ENCODE results near the gene GET4.

The GET4 gene

DNA sequence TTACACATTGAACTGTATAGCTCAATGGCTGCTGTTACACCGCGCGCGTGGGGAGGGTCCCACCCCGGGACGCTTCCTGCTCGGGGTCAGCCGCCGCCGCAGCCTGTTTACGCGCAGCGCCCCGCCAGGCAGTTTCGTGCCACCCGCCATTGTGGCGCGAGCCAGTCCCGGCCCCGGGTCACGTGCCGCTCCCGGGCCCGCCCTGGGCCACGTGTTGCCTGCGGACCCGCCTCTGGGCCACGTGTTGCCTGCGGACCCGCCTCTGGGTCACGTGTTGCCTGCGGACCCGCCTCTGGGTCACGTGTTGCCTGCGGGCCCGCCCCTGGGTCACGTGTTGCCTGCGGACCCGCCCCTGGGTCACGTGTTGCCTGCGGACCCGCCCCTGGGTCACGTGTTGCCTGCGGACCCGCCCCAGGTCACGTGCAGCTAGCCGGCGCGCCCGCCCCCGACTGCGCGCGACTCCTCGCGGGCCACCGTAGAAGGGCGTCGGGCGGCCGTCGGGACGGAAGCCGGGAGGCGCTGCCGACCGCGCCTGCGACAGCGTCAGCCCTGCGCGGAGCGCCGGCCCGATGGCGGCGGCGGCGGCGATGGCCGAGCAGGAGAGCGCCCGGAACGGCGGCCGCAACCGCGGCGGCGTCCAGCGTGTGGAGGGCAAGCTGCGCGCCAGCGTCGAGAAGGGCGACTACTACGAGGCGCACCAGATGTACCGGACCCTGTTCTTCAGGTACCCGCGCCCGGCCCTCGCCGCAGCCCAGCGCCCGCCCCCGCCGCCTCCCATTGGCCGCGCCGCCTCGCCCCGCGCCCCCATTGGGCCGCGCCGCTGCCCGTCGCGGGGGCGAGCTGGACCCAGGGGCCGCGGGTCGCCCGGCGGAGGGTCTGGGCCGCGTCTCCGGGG, at the start of gene GET4:
Gene GET4, plus strand, starts transcription at position 478 of the 895 bp plus-strand sequence. Its CDS starts 92 bp downstream, at position 570.
- H3K4me3 Mint-ChIP-seq: peak within 1 kb of the TSS; percentile 97
- peaks cover 28% of the 10 kb centered on the region for H3K36me3 Mint-ChIP-seq
- peak within 1 kb of the TSS; percentile 93 for H3K27ac Mint-ChIP-seq
- DNase-seq: peak; percentile 96
- no peaks in the 10 kb centered on the region for H3K27me3 Mint-ChIP-seq
- H3K4me1 Mint-ChIP-seq: peaks cover 34% of the 10 kb centered on the region
- CTCF ChIA-PET: interaction anchor here (1.2 to 6.4 kb wide), 4 partner anchors 40 to 554 kb away, joined by 3 to 89 read pairs (median 8); no protein-coding TSS in a partner anchor
- H3K9me3 Mint-ChIP-seq: no peaks in the 10 kb centered on the region

GRCh38 chr7:828793-829561, 47.4 kb upstream of the GET4 start:
- H3K9me3 Mint-ChIP-seq: no peaks in the 10 kb centered on the region
- CTCF ChIA-PET: interaction anchor here (5.4 kb wide), 1 partner anchor 11 kb away, joined by 22 read pairs; no protein-coding TSS in a partner anchor
- no peaks in the 10 kb centered on the region for H3K27me3 Mint-ChIP-seq
- no peak overlapping the region for H3K27ac Mint-ChIP-seq
- H3K4me1 Mint-ChIP-seq: peaks cover 59% of the 10 kb centered on the region
- H3K4me3 Mint-ChIP-seq: no peak overlapping the region
- peaks cover 21% of the 10 kb centered on the region for H3K36me3 Mint-ChIP-seq
- no peak for DNase-seq

DNA sequence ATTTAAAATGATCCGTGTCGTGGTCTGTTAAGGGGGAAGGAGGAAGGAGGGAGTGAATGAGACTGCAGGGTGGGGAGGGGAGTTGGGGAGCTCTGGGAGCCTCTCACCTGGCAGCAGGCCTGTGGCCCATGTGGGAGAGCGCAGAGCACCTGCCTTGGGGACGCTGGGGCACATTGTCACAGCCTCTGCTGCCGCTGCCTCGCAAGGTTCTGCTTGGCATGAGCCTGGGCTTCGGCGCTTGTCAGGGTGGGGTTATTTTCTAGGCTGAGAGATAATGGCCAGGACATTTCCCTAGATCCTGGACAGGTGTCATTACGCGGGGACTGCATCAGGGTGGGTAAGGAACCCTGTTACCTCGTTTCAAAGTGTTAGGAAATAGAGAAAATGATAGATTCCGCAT, 46.3 kb upstream of the GET4 start:
- peaks cover 21% of the 10 kb centered on the region for H3K36me3 Mint-ChIP-seq
- H3K9me3 Mint-ChIP-seq: no peaks in the 10 kb centered on the region
- no peaks in the 10 kb centered on the region for H3K27me3 Mint-ChIP-seq
- H3K4me3 Mint-ChIP-seq: no peak overlapping the region
- CTCF ChIA-PET: interaction anchor here (5.4 kb wide), 1 partner anchor 12 kb away, joined by 22 read pairs; no protein-coding TSS in a partner anchor
- peak overlapping the region; percentile 95 for H3K27ac Mint-ChIP-seq
- no peak for DNase-seq
- peaks cover 61% of the 10 kb centered on the region for H3K4me1 Mint-ChIP-seq

- no peaks in the 10 kb centered on the region for H3K9me3 Mint-ChIP-seq
- peak; percentile 39 for DNase-seq
- H3K27ac Mint-ChIP-seq: peak overlapping the region; percentile 95
- H3K27me3 Mint-ChIP-seq: no peaks in the 10 kb centered on the region
- H3K36me3 Mint-ChIP-seq: peaks cover 21% of the 10 kb centered on the region
- H3K4me3 Mint-ChIP-seq: peak overlapping the region; percentile 70
- H3K4me1 Mint-ChIP-seq: peaks cover 71% of the 10 kb centered on the region
- CTCF ChIA-PET: interaction anchor here (1.7 to 5.4 kb wide), 4 partner anchors 10 to 44 kb away, joined by 7 to 22 read pairs (median 10); no protein-coding TSS in a partner anchor
Observed at GRCh38 chr7:831596-832166, 44.7 kb upstream of the GET4 start.

- CTCF ChIA-PET: interaction anchor here (1.7 to 5.4 kb wide), 4 partner anchors 10 to 45 kb away, joined by 7 to 22 read pairs (median 10); no protein-coding TSS in a partner anchor
- Mint-ChIP-seq H3K27ac (peak within 1 kb of the TSS; percentile 95), H3K4me1 (peaks cover 72% of the 10 kb centered on the region), H3K9me3 (no peaks in the 10 kb centered on the region), H3K27me3 (no peaks in the 10 kb centered on the region), H3K36me3 (peaks cover 23% of the 10 kb centered on the region), H3K4me3 (peak within 1 kb of the TSS; percentile 70)
- DNase-seq: peak; percentile 76
Observed at GRCh38 chr7:832167-832967, 44.0 kb upstream of the GET4 start, which contains the start of gene SUN1. Gene SUN1 (plus strand): TSS chr7:832476. CDS start chr7:832525, 49 bp downstream.

DNA sequence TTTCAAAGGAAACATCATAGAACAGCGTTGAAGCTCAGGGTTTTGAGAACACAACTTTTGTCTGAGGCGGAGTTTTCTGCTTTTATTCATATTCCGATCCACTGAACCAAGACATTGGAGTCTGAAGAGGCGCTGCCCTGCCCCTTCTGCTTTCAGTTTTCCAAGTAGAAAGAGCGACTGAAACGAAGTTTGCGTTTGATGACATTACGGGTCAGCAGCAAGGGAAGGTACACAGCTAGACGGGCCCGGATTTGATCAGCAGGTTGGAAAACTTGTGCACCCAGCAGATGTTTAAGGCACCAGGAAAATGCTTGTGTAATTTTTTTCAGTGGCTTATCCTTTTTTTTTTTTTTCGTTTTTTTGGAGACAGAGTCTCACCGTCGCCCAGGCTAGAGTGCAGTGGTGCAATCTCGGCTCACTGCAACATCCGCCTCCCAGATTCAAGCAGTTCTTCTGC, 43.4 kb upstream of the GET4 start:
- peak overlapping the region; percentile 95 for H3K27ac Mint-ChIP-seq
- no peak for DNase-seq
- no peaks in the 10 kb centered on the region for H3K27me3 Mint-ChIP-seq
- H3K4me1 Mint-ChIP-seq: peaks cover 74% of the 10 kb centered on the region
- peaks cover 27% of the 10 kb centered on the region for H3K36me3 Mint-ChIP-seq
- H3K4me3 Mint-ChIP-seq: peak overlapping the region; percentile 70
- no peaks in the 10 kb centered on the region for H3K9me3 Mint-ChIP-seq
- CTCF ChIA-PET: interaction anchor here (1.1 to 5.4 kb wide), 5 partner anchors 11 to 45 kb away, joined by 5 to 22 read pairs (median 7); no protein-coding TSS in a partner anchor

- DNase-seq: no peak
- Mint-ChIP-seq H3K4me1 (peaks cover 70% of the 10 kb centered on the region), H3K27me3 (no peaks in the 10 kb centered on the region), H3K4me3 (no peak overlapping the region), H3K27ac (peak overlapping the region; percentile 95), H3K36me3 (peaks cover 27% of the 10 kb centered on the region), H3K9me3 (no peaks in the 10 kb centered on the region)
- CTCF ChIA-PET: interaction anchor here (1.1 to 5.4 kb wide), 3 partner anchors 16 to 39 kb away, joined by 5 to 22 read pairs (median 6); no protein-coding TSS in a partner anchor
Observed at GRCh38 chr7:833601-834258, 42.6 kb upstream of the GET4 start.

DNA sequence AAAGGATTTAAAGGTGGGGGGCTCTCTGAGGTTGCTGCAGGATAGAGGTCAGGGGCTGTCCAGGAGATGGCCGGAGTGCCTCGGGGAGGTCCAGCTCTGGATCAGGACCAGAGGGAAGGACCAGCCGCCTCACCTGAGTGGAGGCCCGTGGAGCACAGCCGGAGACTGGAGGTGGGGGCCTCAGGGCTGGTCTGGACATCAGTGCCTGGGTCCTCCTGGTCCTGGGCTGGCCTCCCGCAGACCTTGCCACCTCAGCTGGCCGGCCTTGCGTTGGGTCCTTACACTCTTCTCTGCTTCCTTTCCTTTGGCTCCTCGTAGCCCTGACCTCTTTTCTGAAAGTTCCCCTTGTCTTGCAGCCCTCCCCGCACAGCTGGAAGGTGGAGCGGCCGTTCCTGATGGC, 42.1 kb upstream of the GET4 start:
- peaks cover 31% of the 10 kb centered on the region for H3K36me3 Mint-ChIP-seq
- no peak for DNase-seq
- H3K4me3 Mint-ChIP-seq: no peak overlapping the region
- CTCF ChIA-PET: interaction anchor here (1.1 kb wide), 1 partner anchor 19 kb away, joined by 5 read pairs; no protein-coding TSS in a partner anchor
- peak overlapping the region; percentile 50 for H3K27ac Mint-ChIP-seq
- peaks cover 64% of the 10 kb centered on the region for H3K4me1 Mint-ChIP-seq
- H3K27me3 Mint-ChIP-seq: no peaks in the 10 kb centered on the region
- H3K9me3 Mint-ChIP-seq: no peaks in the 10 kb centered on the region

DNA sequence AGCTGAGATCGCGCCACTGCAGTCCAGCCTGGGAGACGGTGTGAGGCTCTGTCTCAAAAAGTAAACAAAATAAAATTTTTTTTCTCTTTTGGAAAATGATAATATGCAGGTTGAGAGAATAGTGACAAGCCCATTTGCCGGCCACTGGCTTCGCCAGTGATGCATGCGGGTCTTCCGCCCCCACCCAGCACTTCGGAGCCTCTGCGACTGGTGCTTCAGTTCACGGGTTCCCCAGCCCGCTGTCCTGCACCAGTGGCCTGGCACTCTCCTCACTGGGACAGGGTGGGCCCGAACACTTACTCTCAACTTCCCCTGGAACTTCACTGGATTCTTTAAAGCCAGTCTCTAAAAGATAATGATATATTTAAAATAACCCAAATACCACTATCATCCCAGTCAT, 41.3 kb upstream of the GET4 start:
- Mint-ChIP-seq H3K4me3 (no peak overlapping the region), H3K27me3 (no peaks in the 10 kb centered on the region), H3K27ac (peak overlapping the region; percentile 20), H3K9me3 (no peaks in the 10 kb centered on the region), H3K36me3 (peaks cover 36% of the 10 kb centered on the region), H3K4me1 (peaks cover 61% of the 10 kb centered on the region)
- no peak for DNase-seq
- CTCF ChIA-PET: no interaction called here

DNA sequence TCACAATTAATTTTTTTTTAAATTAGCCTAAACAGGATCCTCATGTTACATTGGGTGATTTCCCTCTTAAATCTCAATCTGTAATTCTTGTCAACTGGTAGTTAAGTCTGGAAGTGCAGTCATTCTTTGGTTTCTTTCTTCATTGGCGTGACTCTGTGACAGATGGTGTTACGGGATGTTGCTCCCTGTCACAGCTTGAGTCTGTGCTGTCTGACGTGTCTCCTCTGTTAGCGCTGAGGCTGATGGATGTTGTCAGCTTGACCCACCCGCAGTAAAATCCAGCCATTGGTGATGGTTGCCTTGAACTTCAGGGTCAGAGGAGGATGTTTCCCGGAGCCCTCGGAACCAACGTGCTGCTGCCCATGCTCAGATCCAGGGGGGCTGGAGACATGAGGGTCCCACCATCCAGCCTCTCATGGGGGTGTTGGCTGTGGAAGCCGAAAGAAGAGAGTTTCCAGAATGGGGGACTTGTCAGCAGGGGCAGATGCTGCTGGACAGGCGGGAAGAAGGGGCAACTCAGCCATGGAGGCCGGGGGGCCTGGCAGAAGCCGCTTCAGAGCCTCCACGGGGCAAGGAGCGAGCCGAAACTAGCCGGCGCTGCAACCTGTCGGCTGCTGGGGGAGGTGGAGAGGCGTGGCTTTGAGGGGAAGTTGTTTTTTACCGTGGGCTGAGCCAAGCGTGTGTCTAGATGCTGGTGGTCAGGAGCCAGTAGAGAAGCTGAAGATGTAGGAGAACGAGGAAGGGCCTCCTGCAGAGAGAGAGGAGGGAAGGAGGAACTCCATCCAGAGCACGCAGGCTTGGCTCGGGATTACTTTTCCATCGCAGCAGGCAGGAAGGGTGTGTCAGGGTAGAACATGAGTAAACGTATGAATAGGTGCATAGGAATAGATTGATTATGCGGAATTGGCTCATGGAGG, 40.6 kb upstream of the GET4 start:
- Mint-ChIP-seq H3K36me3 (peaks cover 36% of the 10 kb centered on the region), H3K27ac (peak overlapping the region; percentile 57), H3K9me3 (no peaks in the 10 kb centered on the region), H3K4me1 (peaks cover 54% of the 10 kb centered on the region), H3K4me3 (no peak overlapping the region), H3K27me3 (no peaks in the 10 kb centered on the region)
- CTCF ChIA-PET: interaction anchor here (0.7 to 2.1 kb wide), 2 partner anchors 19 to 38 kb away, joined by 3 to 13 read pairs; no protein-coding TSS in a partner anchor
- DNase-seq: peak; percentile 42

GRCh38 chr7:836429-836828, 39.9 kb upstream of the GET4 start:
- Mint-ChIP-seq H3K27ac (peak overlapping the region; percentile 57), H3K27me3 (no peaks in the 10 kb centered on the region), H3K9me3 (no peaks in the 10 kb centered on the region), H3K4me3 (no peak overlapping the region), H3K36me3 (peaks cover 37% of the 10 kb centered on the region), H3K4me1 (peaks cover 47% of the 10 kb centered on the region)
- CTCF ChIA-PET: interaction anchor here (0.7 to 2.1 kb wide), 2 partner anchors 20 to 38 kb away, joined by 3 to 13 read pairs; no protein-coding TSS in a partner anchor
- DNase-seq: no peak

DNA sequence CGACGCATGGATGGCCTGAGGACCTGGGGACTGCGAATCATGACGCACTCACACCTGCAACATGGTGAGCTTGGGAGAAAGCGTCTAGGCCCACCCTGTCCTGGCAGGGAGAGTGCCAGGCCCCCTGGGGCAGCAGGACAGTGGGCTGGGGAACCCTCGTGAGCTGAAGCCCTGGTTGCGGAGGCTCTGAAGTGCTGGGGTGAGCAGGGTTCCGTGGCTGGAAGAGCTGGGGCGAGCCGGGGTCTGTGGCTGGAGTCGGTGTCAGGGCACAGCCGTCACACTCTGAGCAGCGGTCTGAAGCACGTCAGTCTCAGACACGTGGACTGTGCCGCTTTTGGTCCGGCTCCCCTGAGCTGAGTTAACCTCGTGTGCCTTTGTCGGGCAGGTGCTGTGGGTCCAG, 39.4 kb upstream of the GET4 start:
- CTCF ChIA-PET: interaction anchor here (2.1 kb wide), 1 partner anchor 37 kb away, joined by 13 read pairs; no protein-coding TSS in a partner anchor
- no peaks in the 10 kb centered on the region for H3K9me3 Mint-ChIP-seq
- H3K27me3 Mint-ChIP-seq: no peaks in the 10 kb centered on the region
- peaks cover 41% of the 10 kb centered on the region for H3K36me3 Mint-ChIP-seq
- H3K4me3 Mint-ChIP-seq: no peak overlapping the region
- H3K4me1 Mint-ChIP-seq: peaks cover 41% of the 10 kb centered on the region
- DNase-seq: no peak
- no peak overlapping the region for H3K27ac Mint-ChIP-seq
